HG02678 (cell line): Measurements from ENCODE around the gene ART4.

Experiments
- ATAC-seq: cut with Tn5 transposase; IDR thresholded peaks from one replicate; pipeline ENCODE4 v1.9.1; 2021; ENCODE audit warnings: mild to moderate bottlenecking, moderate library complexity; ENCODE audit not compliant: unreplicated experiment

ART4 gene

GRCh38 chr12:14852880-14853279 is 9.6 kb upstream of the ART4 start:
- ATAC-seq, result no peak

GRCh38 chr12:14850929-14851663 is 7.8 kb upstream of the ART4 start:
- ATAC-seq, result peak; percentile 66

GRCh38 chr12:14849661-14850060 is 6.3 kb upstream of the ART4 start:
- ATAC-seq, result no peak

GRCh38 chr12:14846876-14847580 is 3.7 kb upstream of the ART4 start:
- no peak for ATAC-seq

- ATAC-seq, result no peak
Measured at GRCh38 chr12:14846042-14846587, 2.8 kb upstream of the ART4 start.

- no peak for ATAC-seq
Measured at GRCh38 chr12:14845350-14845750, 2.0 kb upstream of the ART4 start.

GRCh38 chr12:14844401-14844800 is 1.1 kb upstream of the ART4 start:
- ATAC-seq, result no peak

- ATAC-seq, result no peak
Measured at GRCh38 chr12:14842315-14842714, 1.0 kb downstream of the ART4 start.

- ATAC-seq, result no peak
Measured at GRCh38 chr12:14841761-14842160, 1.6 kb downstream of the ART4 start.

GRCh38 chr12:14840616-14841015 is 2.7 kb downstream of the ART4 start:
- no peak for ATAC-seq

- no peak for ATAC-seq
Measured at GRCh38 chr12:14839262-14839661, 4.1 kb downstream of the ART4 start.

- ATAC-seq, result no peak
Measured at GRCh38 chr12:14836336-14837210, 6.8 kb downstream of the ART4 start.

GRCh38 chr12:14834509-14834908 is 8.8 kb downstream of the ART4 start:
- ATAC-seq, result no peak

- ATAC-seq, result no peak
Measured at GRCh38 chr12:14833952-14834351, 9.4 kb downstream of the ART4 start.

- ATAC-seq, result no peak
Measured at GRCh38 chr12:14833336-14833735, 10.0 kb downstream of the ART4 start.

- ATAC-seq, result peak; percentile 89
Measured at GRCh38 chr12:14828892-14829291, 14.4 kb downstream of the ART4 start.

- no peak for ATAC-seq
Measured at GRCh38 chr12:14827043-14827442, 16.3 kb downstream of the ART4 start.

GRCh38 chr12:14826491-14826890 is 16.8 kb downstream of the ART4 start:
- ATAC-seq, result no peak

GRCh38 chr12:14825256-14825655 is 18.1 kb downstream of the ART4 start:
- ATAC-seq, result no peak

GRCh38 chr12:14824012-14824634 is 19.2 kb downstream of the ART4 start:
- no peak for ATAC-seq

- no peak for ATAC-seq
Measured at GRCh38 chr12:14814014-14814413, 29.3 kb downstream of the ART4 start, which contains the start of gene SMCO3. SMCO3 (minus strand) TSS chr12:14814182; CDS start chr12:14806680, 7,502 bp downstream.
